Measurements from ENCODE around the gene CACHD1.

CACHD1 gene

GRCh38 chr1:64474133-64474532 is 4.2 kb downstream of the CACHD1 start:
- no peak for DNase-seq

DNA sequence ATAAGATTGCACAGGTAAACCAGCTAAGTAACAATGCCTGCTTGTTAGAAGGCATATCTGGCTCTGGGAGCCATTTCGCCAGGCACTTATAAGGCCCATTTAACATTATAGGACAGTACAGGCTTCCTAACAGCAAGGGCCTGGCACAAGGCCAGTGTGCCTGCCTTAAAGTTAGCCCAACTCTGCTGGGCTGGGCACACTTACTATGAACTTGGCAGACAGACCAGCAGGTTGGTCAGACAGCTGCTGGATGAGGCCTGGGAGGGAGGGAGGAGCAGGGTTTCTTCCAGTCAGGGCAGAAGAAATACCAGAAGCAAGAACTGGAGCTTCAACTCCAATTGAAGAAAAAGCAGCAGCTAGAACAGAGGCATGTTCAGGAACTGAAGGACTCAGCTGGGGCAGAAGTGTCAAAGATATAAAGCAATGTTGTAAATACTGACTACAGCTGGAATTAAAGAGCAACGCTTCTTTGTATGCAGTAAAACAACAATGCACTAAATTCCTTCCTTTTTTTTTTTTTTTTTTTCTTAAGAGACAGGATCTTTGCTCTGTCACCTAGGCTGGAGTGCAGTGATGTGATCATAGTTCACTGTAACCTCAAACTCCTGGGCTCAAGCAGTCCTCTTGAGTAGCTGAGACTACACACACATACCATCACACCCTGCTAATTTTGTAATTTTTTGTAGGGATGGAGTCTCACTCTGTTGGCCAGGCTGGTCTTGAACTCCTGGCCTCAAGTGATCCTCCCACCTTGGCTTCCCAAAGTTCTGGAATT is 4.9 kb downstream of the CACHD1 start:
- no peak for DNase-seq

DNA sequence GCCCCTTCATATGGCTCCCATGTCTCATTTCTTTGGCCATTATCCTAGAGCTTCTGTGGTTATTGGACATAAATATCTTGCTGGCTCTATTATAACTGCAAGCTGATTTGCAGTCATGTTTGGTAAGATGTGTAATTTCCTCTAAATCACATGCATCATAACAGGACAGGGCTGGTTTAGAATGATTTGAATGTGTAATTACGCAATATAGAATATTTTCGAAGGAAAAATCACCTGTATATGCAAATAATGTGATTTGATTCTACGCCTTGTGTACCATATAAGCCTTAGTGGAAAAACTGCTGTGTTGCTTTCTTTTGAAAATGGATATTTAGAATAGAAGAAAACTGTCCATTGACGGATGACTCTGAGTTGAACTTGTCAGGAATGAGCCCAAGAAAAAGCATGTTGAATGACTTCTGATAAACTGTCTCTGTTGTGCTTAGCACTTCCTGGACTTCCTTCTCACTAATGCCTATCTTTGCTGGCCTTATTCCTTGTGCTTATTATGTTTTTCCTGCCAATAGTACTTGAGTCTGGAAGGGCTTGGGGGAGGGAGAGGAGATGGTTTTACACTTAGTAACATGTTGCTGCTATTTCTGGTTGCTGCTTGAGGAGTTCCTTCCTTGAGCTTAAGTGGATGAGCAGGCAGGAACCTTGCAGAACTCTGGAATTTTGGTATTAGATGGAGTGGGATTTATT is 6.5 kb downstream of the CACHD1 start:
- DNase-seq: no peak

DNA sequence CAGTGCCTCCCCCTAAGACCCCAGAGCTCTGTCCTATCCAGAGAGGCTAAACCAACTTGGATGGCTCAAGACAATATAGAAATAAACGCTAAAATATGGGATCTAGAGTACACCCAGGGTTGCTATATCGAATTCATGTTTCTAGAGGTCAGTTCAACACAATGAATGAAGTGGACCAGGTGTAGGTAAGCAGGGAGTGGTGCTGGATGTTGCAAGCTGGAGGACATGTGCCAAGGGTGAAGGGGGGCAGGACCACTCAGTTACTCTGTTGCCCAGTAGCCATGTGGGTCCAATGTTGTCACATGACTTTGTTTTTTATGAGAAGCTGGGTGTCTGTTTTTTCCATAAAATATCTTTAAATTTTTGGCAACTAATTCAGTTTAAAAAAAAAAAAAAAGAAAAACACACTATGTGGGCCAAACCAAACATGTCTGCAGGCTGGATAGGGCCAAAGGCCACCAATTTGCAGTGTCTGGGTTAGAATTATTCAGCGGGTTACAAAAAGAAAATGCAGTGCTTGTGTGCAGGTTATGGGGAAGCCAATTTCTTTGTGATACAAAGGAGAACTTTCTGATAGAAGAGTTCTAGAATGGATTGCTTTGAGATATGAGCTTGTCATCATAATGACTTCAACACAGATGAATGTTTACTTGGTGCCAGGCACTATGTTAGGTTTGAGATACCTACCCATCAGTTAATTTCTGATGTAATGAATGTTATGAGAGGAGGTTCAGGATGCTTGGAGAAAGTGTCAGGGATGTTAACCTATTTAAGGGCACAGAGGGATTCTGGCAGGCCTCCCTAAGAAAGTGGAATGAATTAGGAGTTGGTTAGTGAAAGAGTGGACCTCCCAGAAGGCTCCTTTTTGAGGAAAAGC is 8.9 kb downstream of the CACHD1 start:
- DNase-seq: no peak

DNA sequence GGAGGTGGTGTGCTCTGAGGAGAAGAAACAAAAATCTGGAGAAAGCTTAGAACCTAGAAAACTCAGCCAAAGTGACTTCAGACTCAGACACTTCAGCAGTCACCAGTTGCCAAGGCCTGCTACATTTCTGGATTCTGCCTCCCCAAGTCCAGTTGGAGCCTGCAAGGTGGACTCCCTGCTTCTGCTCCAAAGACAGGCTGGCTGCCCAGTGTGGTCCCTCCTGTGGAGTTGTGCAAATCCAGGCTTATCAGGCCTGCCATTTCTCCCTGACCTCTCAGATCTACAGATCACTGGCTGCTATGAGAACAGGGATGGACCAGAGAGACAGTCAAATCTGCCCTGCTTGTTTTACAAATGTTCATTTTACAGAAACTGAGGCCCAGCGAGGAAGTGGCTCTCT is 9.9 kb downstream of the CACHD1 start:
- DNase-seq: no peak

DNA sequence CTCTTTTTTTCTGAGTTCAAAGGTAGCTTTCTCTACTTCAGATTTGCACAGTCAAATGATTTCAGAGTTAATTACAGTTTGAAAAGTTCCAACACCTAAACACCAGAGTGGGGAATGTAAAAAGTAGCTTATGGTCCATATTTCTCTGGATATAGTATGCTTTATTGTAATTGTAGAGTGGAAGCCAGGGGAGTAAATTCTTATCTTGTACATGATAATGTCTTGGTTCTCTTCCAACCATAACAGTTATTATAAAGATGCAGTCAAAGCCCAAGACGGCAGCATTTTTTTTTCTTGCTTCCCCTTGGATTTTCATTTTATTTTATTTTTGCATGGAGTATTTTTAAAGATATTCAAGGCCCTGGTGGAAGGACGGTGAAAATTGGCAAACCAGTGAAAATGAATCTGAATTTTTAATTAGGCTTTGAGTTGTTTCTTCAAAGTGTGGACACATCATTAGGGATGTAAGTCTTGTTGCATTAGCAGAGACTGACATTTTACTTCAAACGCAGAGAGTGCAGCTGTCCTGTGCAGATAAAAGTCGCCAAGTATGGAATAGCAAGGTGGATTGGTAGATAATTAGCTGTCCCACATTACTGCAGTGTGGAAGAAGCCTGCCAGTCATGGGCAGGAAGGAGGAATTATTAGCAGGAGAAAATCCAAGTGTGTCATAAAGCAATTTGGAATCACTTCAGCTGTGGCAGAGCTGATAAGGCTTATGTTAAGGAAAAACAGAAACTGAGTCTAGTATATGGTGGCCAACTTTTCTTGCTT is 11.3 kb downstream of the CACHD1 start:
- DNase-seq: no peak

DNA sequence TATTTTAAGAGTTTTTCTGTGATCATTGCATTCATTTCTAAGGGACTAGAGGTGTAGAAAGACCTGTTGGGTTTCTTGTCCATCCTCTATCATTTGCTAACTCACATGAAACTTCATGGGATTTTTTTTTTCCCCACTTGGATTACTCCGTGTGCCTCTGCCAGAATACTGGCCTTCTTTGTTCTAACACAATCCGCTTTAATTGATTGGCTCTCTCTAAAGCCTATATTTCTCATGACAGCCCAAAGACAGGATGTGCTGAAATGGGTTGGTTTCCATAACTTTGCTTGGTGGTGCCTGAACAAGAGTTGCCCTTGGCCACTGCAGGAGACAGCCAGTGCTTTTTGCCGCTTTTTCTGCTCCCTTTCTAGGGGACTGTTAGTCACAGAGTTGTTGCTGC is 12.2 kb downstream of the CACHD1 start:
- DNase-seq: no peak

- DNase-seq: no peak
Measured at GRCh38 chr1:64482720-64483119, 12.8 kb downstream of the CACHD1 start.

DNA sequence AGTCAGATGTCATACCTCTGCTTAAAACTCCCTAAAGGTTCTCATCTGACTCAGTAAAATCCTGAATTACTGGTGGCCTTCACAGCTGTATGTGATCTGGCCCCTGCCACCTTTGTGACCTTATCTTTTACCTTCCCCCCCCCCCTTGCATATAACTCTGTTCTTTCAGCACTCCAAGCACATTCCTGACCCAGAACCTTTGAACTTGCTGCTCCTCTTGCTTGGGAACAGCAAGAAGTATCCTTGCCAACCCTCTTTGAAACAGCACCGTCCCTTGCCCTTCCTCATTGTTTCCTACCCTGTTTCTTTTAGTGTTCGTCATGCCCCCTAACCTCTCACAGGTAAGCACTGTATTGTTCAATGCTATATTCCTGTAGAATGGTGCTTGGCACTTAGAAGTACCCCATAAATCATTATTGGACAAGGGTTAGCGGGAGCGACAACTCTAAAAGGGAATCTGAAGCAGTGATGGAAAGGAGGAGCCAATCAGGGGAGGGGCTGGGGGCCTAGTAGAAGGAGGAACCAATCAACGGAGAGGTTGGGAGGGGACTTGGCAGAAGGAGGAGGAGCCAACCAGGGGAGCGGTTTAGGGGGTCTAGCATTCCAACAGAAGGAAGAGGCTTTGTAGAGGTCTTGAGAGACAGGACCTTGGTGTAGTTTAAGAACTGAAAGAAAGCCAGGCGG is 13.9 kb downstream of the CACHD1 start:
- DNase-seq: no peak

GRCh38 chr1:64484651-64485050 is 14.7 kb downstream of the CACHD1 start:
- DNase-seq: no peak

- DNase-seq: no peak
Measured at GRCh38 chr1:64486193-64486592, 16.3 kb downstream of the CACHD1 start.

DNA sequence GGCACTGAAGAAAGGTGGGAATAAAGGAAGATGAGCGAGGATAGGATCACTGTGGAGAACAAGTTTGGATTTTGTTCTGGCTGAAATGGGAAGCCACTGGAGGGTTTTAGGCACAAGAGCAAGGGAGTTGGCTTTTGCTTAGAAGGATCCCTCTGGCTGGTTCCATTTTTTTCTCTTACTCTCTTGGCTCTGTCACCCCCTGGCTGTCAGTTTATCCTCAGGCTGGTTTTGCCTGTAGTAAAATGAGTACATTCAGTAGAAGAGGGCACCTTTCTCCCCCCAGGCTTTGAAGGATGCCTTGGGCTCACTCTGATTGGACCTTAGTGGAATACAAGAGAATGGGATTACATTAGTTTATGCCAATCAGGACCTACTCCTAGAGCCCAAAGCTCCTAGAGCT is 17.1 kb downstream of the CACHD1 start:
- DNase-seq: no peak

GRCh38 chr1:64488862-64489261 is 18.9 kb downstream of the CACHD1 start:
- DNase-seq: no peak

- no peak for DNase-seq
Measured at GRCh38 chr1:64489707-64490106, 19.8 kb downstream of the CACHD1 start.

DNA sequence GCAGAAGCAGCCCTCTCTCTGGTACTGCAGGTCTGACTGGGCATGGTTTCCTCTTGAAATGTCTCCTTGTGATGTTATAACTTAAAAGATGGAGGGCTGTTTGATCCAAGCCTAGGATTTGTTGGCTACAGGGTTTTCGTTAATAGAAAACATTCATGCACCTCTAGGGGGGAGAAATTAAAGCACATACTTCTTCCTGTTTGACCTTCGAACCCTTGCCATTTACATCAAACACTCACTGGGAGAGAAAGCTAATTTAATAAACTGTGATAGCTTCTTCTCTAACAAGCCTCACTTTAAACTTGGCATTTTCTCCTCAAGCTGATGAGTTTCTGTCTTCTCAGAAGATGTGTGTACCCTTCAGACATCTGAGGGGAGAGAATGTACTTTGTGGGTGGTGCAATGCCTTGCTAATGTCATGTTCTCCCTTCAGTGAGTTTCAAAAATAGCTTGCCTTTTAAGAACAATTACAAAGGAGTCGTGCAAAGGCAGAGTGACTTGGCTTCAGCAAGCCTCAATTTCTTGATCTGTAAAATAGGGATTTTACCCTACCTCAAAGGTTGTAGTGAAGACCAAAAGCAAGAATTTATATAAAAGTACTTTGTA is 20.4 kb downstream of the CACHD1 start:
- no peak for DNase-seq

GRCh38 chr1:64492424-64492823 is 22.5 kb downstream of the CACHD1 start:
- DNase-seq: no peak

- DNase-seq: no peak
Measured at GRCh38 chr1:64493831-64494230, 23.9 kb downstream of the CACHD1 start.

- no peak for DNase-seq
Measured at GRCh38 chr1:64494659-64495058, 24.7 kb downstream of the CACHD1 start.

DNA sequence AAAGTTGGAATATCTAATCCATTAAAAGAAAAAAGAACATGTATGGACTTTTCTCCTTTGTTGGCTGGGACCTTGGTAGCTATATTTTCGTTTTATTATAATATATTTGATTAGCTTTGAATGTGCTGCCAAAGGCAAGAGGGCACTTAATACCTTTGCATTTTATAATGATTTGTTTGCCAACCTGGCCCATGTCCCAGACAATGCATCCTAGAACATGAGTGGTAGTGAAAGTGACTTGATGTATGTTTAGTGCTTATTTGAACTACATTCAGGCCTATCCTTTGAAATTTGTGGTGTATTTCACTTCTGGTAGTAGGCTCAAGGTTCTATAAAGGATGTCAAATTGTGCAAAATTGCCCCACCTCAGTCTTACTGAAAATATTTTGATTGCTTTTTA is 25.9 kb downstream of the CACHD1 start:
- DNase-seq: no peak

- no peak for DNase-seq
Measured at GRCh38 chr1:64496606-64497005, 26.7 kb downstream of the CACHD1 start.

DNA sequence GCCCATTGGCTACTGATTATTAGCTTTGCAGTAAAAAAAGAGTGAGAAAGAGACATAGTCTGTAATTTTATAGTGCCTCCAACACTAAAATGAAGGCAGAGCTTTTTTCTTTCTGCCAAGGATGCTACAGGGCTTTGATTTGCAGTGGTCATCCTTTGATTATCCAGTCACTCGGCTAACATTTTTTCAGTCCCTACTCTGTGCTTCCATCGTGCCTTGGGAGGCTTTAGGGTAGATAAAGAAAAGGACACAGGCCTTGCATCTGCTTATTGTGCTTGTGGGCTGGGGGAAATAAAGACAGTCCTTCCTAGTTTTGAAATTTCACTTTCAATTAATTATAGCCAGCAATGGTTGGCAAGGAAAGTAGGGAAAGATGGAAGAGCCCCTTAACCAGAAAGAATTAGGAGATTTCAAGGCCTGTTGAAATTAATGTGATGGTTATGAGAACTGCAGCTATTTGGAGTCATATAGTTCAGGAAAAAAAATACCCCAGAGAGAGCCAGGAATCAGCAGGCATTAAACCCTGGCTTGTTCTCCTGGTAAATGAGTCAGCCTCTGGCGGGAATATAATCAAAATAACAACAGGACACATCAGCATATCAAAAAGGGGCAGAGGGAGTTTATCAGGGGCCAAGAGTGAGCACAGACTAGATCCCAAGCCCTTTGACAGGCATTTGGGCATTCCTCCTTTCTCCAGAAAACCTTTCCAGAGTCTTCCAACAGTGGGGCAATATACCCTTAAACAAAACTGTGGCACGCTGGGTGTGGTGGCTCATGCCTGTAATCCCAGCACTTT is 27.4 kb downstream of the CACHD1 start:
- DNase-seq: no peak

All from activated CD4-positive, alpha-beta T cell treated with anti-CD3 and anti-CD28 coated beads, Interleukin-2, amount 50 U/mL, for 4 hours (primary cell).